K562 (cell line): ENCODE measurements around the gene OMA1. TPM values are rescaled to one million over a fixed set of nuclear protein-coding genes. Genes with fewer than 3 reads are reported as not detected.

Experiments
- ATAC-seq: fragments of 200-7000 bp; cut with Tn5 transposase; 3 replicates; pipeline ENCODE4 v1.9.1; 2020; ENCODE audit warnings: moderate library complexity
- BruUV-seq: library from RNA; stranded (reverse); fragments of 400-500 nt; replicated peaks from 2 replicates; lab custom pipeline; 2021; lab: Mats Ljungman, UMichigan
- CTCF ChIA-PET: fragments of 300-600 bp; formaldehyde crosslinking; extraction: SDS; loops from one replicate; lab custom pipeline; 2021; ENCODE audit warnings: low intra/inter-chr PET ratio; lab: Yijun Ruan, JAX
- POLR2A ChIA-PET: fragments of 300-600, 350-650 bp; sonication (Branson Sonifier 250); formaldehyde crosslinking; extraction: SDS; loops from one replicate; lab custom pipeline; 2021; ENCODE audit warnings: antibody characterized with exemption, inconsistent platforms; lab: Yijun Ruan, JAX
- DNase-seq, 4 experiments: peaks; one replicate each; pipeline versions ENCODE4 v3.0.0 to v3.0.0-alpha.2; 2011 to 2018; ENCODE audit warnings: low spot score in 3 of 4, mixed read lengths in 3 of 4; ENCODE audit errors: extremely low read depth in 1 of 4
- FAIRE-seq: peaks from 2 replicates; lab custom pipeline; 2011; peaks lifted over from hg19 to GRCh38; lab: Jason Lieb, UNC
- H2AFZ ChIP-seq: 2 replicates; pipeline ENCODE4 v1.6.0; 2011; ENCODE audit warnings: low read depth, low read length, control low read depth, inconsistent platforms
- H3K27ac ChIP-seq: fragments of 200-600 bp; 3 replicates; pipeline ENCODE4 v1.8.0; 2011; ENCODE audit warnings: low read depth, mild to moderate bottlenecking, control low read depth, inconsistent platforms, low read length, moderate library complexity, mixed read lengths; ENCODE audit errors: extremely low read depth
- H3K27me3 ChIP-seq, 2 experiments: fragments of 300-600 bp in 1 of 2; 2 replicates in 1 of 2; 3 replicates in 1 of 2; pipeline versions ENCODE4 v1.6.0 to v1.8.0; 2011; ENCODE audit warnings: inconsistent platforms in 2 of 2, low read length in 2 of 2, mild to moderate bottlenecking in 1 of 2, mixed read lengths in 1 of 2, moderate library complexity in 1 of 2; ENCODE audit not compliant: control insufficient read depth in 2 of 2, insufficient read depth in 2 of 2
- H3K36me3 ChIP-seq: fragments of 300-600 bp; 3 replicates; pipeline ENCODE4 v1.8.0; 2011; ENCODE audit warnings: mild to moderate bottlenecking, low read length, inconsistent platforms; ENCODE audit not compliant: control insufficient read depth, insufficient read depth
- H3K4me1 ChIP-seq, 2 experiments: fragments of 200-600 bp in 1 of 2; replicated peaks in 1 of 2; 2 replicates in 1 of 2; 3 replicates in 1 of 2; pipeline versions ENCODE4 v1.5.1 to v1.8.0; 2011; ENCODE audit warnings: inconsistent platforms in 2 of 2, low read length in 2 of 2, mild to moderate bottlenecking in 1 of 2, mixed read lengths in 1 of 2, moderate library complexity in 1 of 2; ENCODE audit not compliant: control insufficient read depth in 2 of 2, insufficient read depth in 2 of 2
- H3K4me2 ChIP-seq: 2 replicates; pipeline ENCODE4 v1.6.1; 2011; ENCODE audit warnings: low read length, control low read depth, inconsistent platforms, mixed read lengths; ENCODE audit not compliant: insufficient read depth
- H3K4me3 ChIP-seq: fragments of 200-600 bp; sonication (generic), shearing (Covaris generic); 2 replicates; pipeline ENCODE4 v1.5.1; 2016; ENCODE audit warnings: control low read depth, inconsistent platforms
- H3K79me2 ChIP-seq: fragments of 200-600 bp; 3 replicates; pipeline ENCODE4 v1.8.0; 2011; ENCODE audit warnings: low read length, inconsistent platforms; ENCODE audit not compliant: control insufficient read depth, insufficient read depth
- H3K9ac ChIP-seq, 2 experiments: 2 replicates each; pipeline versions ENCODE4 v1.6.0 to v1.6.1; 2011; ENCODE audit warnings: low read depth in 2 of 2, low read length in 2 of 2, control low read depth in 1 of 2, inconsistent platforms in 1 of 2, mild to moderate bottlenecking in 1 of 2, mixed read lengths in 1 of 2; ENCODE audit not compliant: insufficient read depth in 1 of 2
- H3K9me1 ChIP-seq: one replicate; pipeline ENCODE4 v1.6.0; 2011; ENCODE audit warnings: inconsistent platforms, mild to moderate bottlenecking, low read length, moderate library complexity; ENCODE audit not compliant: control insufficient read depth, insufficient read depth
- H3K9me3 ChIP-seq: replicated peaks from 2 replicates; pipeline ENCODE4 v1.5.1; 2011; ENCODE audit warnings: low read depth, low read length, inconsistent platforms; ENCODE audit not compliant: control insufficient read depth, insufficient read depth
- H4K20me1 ChIP-seq: replicated peaks from 2 replicates; pipeline ENCODE4 v1.6.1; 2011; ENCODE audit warnings: low read length, inconsistent platforms, mixed read lengths; ENCODE audit not compliant: control insufficient read depth, insufficient read depth
- ETV1 ChIP-seq: fragments of 450-650 bp; conservative IDR thresholded peaks from 2 replicates; pipeline ENCODE4 v1.6.1; 2016; ENCODE audit warnings: missing genetic modification characterization, control low read depth, low read depth, missing compliant biosample characterization
- HOXB6 ChIP-seq: fragments of 250-450 bp; sonication (Bioruptor Pico); IDR thresholded peaks from 2 replicates; pipeline ENCODE4 v1.5.1; 2022; ENCODE audit warnings: mild to moderate bottlenecking, borderline replicate concordance
- MBD2 ChIP-seq: sonication (generic); IDR thresholded peaks from 2 replicates; pipeline ENCODE4 v1.6.1; 2016; ENCODE audit warnings: low read depth, borderline replicate concordance
- MECOM ChIP-seq: fragments of 250-450 bp; sonication (Bioruptor Pico); IDR thresholded peaks from 2 replicates; pipeline ENCODE4 v1.8.0; 2022; ENCODE audit warnings: inconsistent platforms
- SMAD3 ChIP-seq: fragments of 450-650 bp; formaldehyde crosslinking; conservative IDR thresholded peaks from 2 replicates; pipeline ENCODE4 v1.4.0; 2020; ENCODE audit warnings: mild to moderate bottlenecking
- SMARCE1 ChIP-seq: fragments of 450-650 bp; IDR thresholded peaks from 2 replicates; pipeline ENCODE4 v1.7.1; 2016; ENCODE audit warnings: mild to moderate bottlenecking
- SREBF2 ChIP-seq: sonication (generic); formaldehyde crosslinking; IDR thresholded peaks from 2 replicates; pipeline ENCODE4 v1.4.0; 2020; ENCODE audit warnings: mild to moderate bottlenecking, missing genetic modification reagents
- ZNF133 ChIP-seq: fragments of 250-450 bp; sonication (Bioruptor Pico); IDR thresholded peaks from 2 replicates; pipeline ENCODE4 v1.4.0; 2020; ENCODE audit warnings: mild to moderate bottlenecking
- WGBS: fragments of 100-300 bp; shearing (Covaris generic); methylation state at CpG from one replicate; pipeline ENCODE4 v1.1.6; 2016; ENCODE audit warnings: low coverage, mixed read lengths; ENCODE audit not compliant: insufficient coverage; ENCODE audit errors: missing lambda C conversion rate; 5-methylcytosine and 5-hydroxymethylcytosine counted together
- in situ Hi-C: fragments of 300-500 bp; cut with MboI; formaldehyde crosslinking; loops from 4 replicates; pipeline ENCODE4 v1.15.0; 2018; ENCODE audit warnings: inconsistent platforms, mixed read lengths
- intact Hi-C: fragments of 100-400 bp; cut with micrococcal nuclease; formaldehyde crosslinking; loops from 2 replicates; pipeline ENCODE4 v1.14.2; 2022
- polyA plus RNA-seq, 8 experiments: library from polyadenylated mRNA; depleted of rRNA in 4 of 8; stranded (reverse) in 5 of 8; unstranded in 3 of 8; fragments of >200 nt; fragmentation: Nextera tagmentation in 2 of 8; fragmentation: Illumina TruSeq in 1 of 8; extraction: Ambion mirVana in 2 of 8; extraction: Trizol in 1 of 8; gene quantifications; 2 replicates each; pipeline versions ENCODE4 v1.2.1 to v1.2.3, GENCODE V29; 2011 to 2014; ENCODE audit warnings: inconsistent platforms in 1 of 8, missing spikeins in 1 of 8
- total RNA-seq, 7 experiments: library from RNA; depleted of rRNA in 6 of 7; stranded (reverse); fragments of >200 nt in 6 of 7; fragmentation: Illumina TruSeq in 2 of 7; extraction: Trizol in 2 of 7; gene quantifications; 2 replicates each; pipeline versions ENCODE4 v1.2.1 to v1.2.3, GENCODE V29; 2011 to 2021; ENCODE audit warnings: low replicate concordance in 1 of 7
- TF ChIP-seq, protein P1 (sequence below), 2 experiments: fragments of 450-650 bp; IDR thresholded peaks; 2 replicates each; pipeline ENCODE4 v1.6.1; 2018; ENCODE audit warnings: mild to moderate bottlenecking in 2 of 2, low read depth in 1 of 2; ENCODE audit not compliant: partially characterized antibody in 2 of 2
- TF ChIP-seq, protein P2 (sequence below): fragments of 250-450 bp; sonication (Bioruptor Pico); IDR thresholded peaks from 2 replicates; pipeline ENCODE4 v1.8.0; 2021; ENCODE audit warnings: moderate library complexity, mild to moderate bottlenecking, inconsistent platforms
- TF ChIP-seq, protein P3 (sequence below): fragments of 250-450 bp; sonication (Bioruptor Pico); IDR thresholded peaks from 2 replicates; pipeline ENCODE4 v1.9.0; 2021; ENCODE audit warnings: mild to moderate bottlenecking
- TF ChIP-seq, protein P4 (sequence below): fragments of 450-650 bp; IDR thresholded peaks from 2 replicates; pipeline ENCODE4 v1.6.1; 2016; ENCODE audit warnings: low read depth, mild to moderate bottlenecking, moderate library complexity
- TF ChIP-seq, protein P5 (sequence below): fragments of 250-450 bp; sonication (Bioruptor Pico); IDR thresholded peaks from 2 replicates; pipeline ENCODE4 v1.6.1; 2021; ENCODE audit warnings: mild to moderate bottlenecking

OMA1 gene
- total and polyA plus RNA-seq, 9 of the 15 experiments (the other 6 are each of a cell fraction or from before 2014, with no cell fraction given), result 16.6 to 51.5 (median 33.5) TPM

DNA sequence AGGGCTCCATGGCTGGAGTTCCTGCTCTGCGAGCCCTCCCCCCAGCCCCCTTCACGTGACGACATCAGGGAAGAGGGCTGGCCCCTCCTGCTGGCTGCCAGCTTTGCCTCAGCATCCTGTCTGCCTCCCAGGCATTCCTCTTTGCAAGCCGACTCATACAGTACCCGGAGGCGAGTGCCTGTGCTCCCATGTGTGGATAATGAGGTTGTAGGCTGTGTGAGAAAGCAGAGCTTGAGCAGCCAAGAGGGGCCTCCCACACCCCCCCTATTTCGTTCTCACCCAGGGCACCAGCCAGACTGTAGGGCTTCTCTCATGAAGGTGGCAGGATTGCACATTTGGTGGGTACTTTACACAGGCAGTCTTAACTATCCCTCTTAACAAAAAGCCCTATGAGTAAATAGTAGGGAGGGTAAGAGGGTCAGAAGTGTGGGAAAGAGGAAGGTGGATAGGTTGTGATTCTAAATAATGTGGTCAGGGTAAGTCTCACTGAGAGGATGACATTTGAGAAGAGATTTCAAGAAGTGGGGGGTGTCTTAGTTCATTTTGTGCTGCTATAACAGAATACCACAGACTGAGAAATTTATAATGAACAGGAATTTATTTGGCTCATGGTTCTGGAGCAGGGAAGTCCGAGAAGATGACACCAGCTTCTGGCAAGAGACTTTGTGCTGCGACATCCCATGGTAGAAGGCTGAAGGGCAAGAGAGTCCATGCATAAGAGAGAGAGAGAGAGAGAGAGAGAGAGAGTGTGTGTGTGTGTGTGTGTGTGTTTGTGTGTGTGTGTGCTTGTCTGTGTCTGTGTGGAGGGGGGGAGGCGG is 113.5 kb downstream of the OMA1 start:
- in situ Hi-C loops, result no loop called here
- no peaks in the 10 kb centered on the region for H3K9me3 ChIP-seq
- peaks cover 6 to 15% of the 10 kb centered on the region in 2 experiments; a peak in 2 of 5 replicates for H3K27me3 ChIP-seq
- FAIRE-seq, result no peak
- ChIA-PET POLR2A (interaction anchor here (0.6 to 0.7 kb wide), 3 partner anchors 14 to 105 kb away, joined by 3 read pairs; no protein-coding TSS in a partner anchor), CTCF (no interaction called here)
- H3K9me1 ChIP-seq, result no peaks in the 10 kb centered on the region
- ATAC-seq, result no peak
- BruUV-seq, result no TSS peak
- H3K36me3 ChIP-seq, result no peaks in the 10 kb centered on the region
- no peaks in the 10 kb centered on the region for H3K79me2 ChIP-seq
- WGBS, result 1% methylated on average over 9 of the region's 10 CpGs
- no peak overlapping the region for H3K4me3 ChIP-seq
- no peak overlapping the region for H2AFZ ChIP-seq
- no peak overlapping the region for H3K9ac ChIP-seq
- intact Hi-C loops, result no loop called here
- no peak for DNase-seq
- peaks cover 0 to 8% of the 10 kb centered on the region in 2 experiments; a peak in 3 of 5 replicates for H3K4me1 ChIP-seq
- no peak overlapping the region for H3K27ac ChIP-seq
- no peaks in the 10 kb centered on the region for H4K20me1 ChIP-seq
- no peak overlapping the region for H3K4me2 ChIP-seq
- TF ChIP-seq HOXB6 (CRISPR knock-in tag) (no peak), SMAD3 (CRISPR knock-in tag) (no peak), ZNF133 (CRISPR knock-in tag) (no peak), MBD2 (no peak), SMARCE1 (no peak), MECOM (no peak), ETV1 (tag) (no peak), SREBF2 (CRISPR knock-in tag) (no peak)
- TF ChIP-seq, protein P1, sequence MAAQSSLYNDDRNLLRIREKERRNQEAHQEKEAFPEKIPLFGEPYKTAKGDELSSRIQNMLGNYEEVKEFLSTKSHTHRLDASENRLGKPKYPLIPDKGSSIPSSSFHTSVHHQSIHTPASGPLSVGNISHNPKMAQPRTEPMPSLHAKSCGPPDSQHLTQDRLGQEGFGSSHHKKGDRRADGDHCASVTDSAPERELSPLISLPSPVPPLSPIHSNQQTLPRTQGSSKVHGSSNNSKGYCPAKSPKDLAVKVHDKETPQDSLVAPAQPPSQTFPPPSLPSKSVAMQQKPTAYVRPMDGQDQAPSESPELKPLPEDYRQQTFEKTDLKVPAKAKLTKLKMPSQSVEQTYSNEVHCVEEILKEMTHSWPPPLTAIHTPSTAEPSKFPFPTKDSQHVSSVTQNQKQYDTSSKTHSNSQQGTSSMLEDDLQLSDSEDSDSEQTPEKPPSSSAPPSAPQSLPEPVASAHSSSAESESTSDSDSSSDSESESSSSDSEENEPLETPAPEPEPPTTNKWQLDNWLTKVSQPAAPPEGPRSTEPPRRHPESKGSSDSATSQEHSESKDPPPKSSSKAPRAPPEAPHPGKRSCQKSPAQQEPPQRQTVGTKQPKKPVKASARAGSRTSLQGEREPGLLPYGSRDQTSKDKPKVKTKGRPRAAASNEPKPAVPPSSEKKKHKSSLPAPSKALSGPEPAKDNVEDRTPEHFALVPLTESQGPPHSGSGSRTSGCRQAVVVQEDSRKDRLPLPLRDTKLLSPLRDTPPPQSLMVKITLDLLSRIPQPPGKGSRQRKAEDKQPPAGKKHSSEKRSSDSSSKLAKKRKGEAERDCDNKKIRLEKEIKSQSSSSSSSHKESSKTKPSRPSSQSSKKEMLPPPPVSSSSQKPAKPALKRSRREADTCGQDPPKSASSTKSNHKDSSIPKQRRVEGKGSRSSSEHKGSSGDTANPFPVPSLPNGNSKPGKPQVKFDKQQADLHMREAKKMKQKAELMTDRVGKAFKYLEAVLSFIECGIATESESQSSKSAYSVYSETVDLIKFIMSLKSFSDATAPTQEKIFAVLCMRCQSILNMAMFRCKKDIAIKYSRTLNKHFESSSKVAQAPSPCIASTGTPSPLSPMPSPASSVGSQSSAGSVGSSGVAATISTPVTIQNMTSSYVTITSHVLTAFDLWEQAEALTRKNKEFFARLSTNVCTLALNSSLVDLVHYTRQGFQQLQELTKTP (IDR thresholded peaks at IDR 0.05; ENCODE audit: low read depth in 1 of 2, partially characterized antibody in 2 of 2), result no peak
- TF ChIP-seq, protein P2, sequence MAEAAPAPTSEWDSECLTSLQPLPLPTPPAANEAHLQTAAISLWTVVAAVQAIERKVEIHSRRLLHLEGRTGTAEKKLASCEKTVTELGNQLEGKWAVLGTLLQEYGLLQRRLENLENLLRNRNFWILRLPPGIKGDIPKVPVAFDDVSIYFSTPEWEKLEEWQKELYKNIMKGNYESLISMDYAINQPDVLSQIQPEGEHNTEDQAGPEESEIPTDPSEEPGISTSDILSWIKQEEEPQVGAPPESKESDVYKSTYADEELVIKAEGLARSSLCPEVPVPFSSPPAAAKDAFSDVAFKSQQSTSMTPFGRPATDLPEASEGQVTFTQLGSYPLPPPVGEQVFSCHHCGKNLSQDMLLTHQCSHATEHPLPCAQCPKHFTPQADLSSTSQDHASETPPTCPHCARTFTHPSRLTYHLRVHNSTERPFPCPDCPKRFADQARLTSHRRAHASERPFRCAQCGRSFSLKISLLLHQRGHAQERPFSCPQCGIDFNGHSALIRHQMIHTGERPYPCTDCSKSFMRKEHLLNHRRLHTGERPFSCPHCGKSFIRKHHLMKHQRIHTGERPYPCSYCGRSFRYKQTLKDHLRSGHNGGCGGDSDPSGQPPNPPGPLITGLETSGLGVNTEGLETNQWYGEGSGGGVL (CRISPR knock-in tag), result no peak
- TF ChIP-seq, protein P3, sequence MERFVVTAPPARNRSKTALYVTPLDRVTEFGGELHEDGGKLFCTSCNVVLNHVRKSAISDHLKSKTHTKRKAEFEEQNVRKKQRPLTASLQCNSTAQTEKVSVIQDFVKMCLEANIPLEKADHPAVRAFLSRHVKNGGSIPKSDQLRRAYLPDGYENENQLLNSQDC (CRISPR knock-in tag), result no peak
- TF ChIP-seq, protein P4, sequence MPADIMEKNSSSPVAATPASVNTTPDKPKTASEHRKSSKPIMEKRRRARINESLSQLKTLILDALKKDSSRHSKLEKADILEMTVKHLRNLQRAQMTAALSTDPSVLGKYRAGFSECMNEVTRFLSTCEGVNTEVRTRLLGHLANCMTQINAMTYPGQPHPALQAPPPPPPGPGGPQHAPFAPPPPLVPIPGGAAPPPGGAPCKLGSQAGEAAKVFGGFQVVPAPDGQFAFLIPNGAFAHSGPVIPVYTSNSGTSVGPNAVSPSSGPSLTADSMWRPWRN, result no peak
- TF ChIP-seq, protein P5, sequence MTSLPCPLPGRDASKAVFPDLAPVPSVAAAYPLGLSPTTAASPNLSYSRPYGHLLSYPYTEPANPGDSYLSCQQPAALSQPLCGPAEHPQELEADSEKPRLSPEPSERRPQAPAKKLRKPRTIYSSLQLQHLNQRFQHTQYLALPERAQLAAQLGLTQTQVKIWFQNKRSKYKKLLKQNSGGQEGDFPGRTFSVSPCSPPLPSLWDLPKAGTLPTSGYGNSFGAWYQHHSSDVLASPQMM, result no peak
